ENCODE data around the gene POM121C. TPM values are rescaled to one million over a fixed set of nuclear protein-coding genes. Genes with fewer than 3 reads are reported as not detected.
"Not testable (repeated sequence)": the region's sequence is repeated elsewhere in the genome, so short reads cannot be mapped to it uniquely, and the experiment has no call there.

Gene POM121C
- total RNA-seq, 1 donor from 2014 or later: 19.4 TPM

DNA sequence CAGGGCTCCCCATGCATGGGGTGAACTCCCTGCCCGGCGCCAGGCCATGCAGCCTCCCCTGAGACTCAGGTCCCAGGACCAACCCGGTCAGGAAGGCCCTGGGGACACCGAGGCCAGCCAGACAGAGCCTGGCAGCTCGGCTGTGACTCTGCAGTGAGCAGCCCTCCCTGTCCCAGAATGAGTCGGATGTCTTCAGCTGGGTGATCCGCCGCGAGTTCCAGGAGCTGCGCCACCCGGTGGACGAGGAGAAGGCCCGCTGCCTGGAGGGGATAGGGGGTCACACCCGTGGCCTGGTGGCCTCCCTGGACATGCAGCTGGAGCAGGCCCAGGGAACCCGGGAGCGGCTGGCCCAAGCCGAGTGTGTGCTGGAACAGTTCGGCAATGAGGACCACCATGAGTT, 81.4 kb downstream of the POM121C start:
- DNase-seq (ENCODE audit: missing footprints); intact Hi-C loops (cut with DNase I); ATAC-seq: not testable (repeated sequence)

DNA sequence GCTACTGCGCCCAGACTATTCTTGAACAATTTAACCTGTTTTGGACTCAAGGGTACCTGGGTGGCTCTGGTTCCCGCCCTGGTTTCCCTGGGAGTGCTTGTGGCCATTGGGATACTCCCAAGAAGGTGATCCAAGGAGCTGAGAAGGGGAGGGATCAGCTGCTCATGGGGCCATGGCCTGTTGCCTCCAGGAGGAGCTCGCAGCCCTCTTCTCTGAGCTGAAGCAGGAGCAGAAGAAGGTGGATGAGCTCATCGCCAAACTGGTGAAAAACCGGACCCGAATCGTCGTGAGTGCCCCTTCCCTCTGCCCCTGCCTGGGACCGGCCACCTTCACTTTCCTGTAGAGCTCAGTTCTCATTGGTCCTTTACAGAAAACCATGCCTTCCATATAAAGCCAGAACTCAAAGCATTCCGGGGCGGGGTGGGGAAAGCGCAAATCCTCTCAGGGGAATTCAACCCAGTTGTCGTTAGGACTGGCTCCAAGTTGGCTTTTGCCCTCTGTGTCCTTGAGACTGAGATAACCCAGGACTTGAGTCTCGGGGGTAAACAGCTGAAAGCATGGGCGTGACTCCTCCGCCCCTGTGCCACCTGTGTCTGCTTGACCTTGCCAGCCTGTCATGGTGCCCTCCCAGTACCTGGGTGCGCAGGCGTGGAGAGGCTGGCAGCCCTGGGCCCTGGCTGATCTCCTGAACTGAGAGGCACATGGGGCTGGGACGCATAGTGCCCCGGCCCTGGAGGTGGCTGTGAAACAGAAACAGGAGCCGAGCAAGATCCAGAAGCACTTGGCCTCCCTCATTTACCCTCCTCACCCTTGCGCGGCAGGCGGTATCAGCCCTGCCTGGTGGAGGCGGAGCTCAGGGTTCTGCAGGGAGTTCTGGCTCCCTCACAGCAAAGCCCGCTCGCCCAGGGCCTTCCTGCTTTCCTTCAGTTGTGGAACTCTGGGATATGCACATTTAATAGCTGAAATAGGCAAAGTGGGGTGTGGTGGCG, 82.3 kb downstream of the POM121C start:
- intact Hi-C loops (cut with DNase I); DNase-seq (ENCODE audit: missing footprints): not testable (repeated sequence)
- ATAC-seq: peak; percentile 56

- ATAC-seq; intact Hi-C loops (cut with DNase I); DNase-seq (ENCODE audit: missing footprints): not testable (repeated sequence)
Measured at GRCh38 chr7:75400575-75400974, 85.5 kb downstream of the POM121C start.

GRCh38 chr7:75398771-75399700, 87.1 kb downstream of the POM121C start:
- DNase-seq (ENCODE audit: missing footprints); intact Hi-C loops (cut with DNase I): not testable (repeated sequence)
- peak; percentile 10 for ATAC-seq

DNA sequence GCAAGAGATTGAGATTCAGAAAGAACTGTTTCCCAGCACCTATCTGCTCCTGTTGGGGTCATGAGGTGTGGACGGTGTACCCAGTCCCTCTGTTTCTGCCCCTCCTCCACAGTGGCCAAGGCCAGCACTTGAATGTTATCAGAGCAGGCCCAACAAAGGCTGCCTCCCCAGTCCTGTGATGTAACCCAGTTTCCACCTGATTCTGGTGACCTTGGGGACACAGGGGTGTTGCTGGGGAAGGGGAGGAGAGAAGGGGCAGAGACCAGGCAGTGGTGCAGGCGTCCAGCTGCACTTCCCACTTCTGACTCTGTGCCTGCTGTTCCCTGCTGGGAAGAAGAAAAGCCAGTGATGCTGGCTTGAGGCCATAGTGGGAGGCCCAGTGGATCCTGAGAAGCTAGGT, 88.2 kb downstream of the POM121C start:
- intact Hi-C loops (cut with DNase I); ATAC-seq; DNase-seq (ENCODE audit: missing footprints): not testable (repeated sequence)

DNA sequence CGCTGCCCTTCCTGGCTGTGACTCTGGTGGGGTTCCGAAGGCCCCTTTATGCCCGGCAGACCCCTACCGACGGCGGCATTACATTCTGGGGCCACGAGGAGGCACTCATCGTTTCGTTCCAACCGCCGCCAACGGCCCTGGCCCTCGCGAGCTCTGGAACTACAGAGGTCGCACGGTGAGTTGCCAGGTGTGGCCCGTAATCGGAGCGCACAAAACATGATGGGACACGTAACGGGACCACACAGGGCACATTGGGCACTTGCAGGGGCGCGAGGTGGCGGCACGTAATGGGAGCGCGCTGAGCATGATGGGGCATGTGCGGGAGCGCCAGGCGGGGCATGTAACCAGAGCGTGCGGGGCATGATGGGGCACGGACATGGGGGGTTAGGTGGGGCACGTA, 90.8 kb downstream of the POM121C start, which contains the start of gene TRIM73:
TSS of gene TRIM73 (plus strand) at position 301 of the 400 bp plus-strand sequence. CDS start 3,305 bp downstream, outside the sequence.
- DNase-seq (ENCODE audit: missing footprints); intact Hi-C loops (cut with DNase I); ATAC-seq: not testable (repeated sequence)

DNA sequence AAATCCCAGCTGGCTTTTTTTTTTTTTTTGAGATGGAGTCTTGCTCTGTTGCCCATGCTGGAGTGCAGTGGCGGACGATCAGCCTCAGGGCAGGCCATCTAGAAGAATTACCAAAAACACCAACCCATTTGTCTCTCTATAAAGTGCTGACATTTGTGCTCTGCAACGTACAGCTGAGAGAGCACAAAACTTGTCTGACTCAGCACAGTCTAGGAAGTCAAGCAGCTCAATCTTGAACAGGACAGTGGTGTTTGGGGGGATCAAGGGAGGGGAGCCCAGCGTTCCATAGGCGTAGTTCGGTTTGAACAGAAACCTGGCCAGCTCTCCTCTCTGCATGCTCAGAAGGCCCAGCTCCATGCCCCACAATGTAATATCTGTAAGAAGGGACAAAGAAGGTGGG, 92.9 kb downstream of the POM121C start:
- ATAC-seq: peak; percentile 30
- intact Hi-C loops (cut with DNase I); DNase-seq (ENCODE audit: missing footprints): not testable (repeated sequence)

DNA sequence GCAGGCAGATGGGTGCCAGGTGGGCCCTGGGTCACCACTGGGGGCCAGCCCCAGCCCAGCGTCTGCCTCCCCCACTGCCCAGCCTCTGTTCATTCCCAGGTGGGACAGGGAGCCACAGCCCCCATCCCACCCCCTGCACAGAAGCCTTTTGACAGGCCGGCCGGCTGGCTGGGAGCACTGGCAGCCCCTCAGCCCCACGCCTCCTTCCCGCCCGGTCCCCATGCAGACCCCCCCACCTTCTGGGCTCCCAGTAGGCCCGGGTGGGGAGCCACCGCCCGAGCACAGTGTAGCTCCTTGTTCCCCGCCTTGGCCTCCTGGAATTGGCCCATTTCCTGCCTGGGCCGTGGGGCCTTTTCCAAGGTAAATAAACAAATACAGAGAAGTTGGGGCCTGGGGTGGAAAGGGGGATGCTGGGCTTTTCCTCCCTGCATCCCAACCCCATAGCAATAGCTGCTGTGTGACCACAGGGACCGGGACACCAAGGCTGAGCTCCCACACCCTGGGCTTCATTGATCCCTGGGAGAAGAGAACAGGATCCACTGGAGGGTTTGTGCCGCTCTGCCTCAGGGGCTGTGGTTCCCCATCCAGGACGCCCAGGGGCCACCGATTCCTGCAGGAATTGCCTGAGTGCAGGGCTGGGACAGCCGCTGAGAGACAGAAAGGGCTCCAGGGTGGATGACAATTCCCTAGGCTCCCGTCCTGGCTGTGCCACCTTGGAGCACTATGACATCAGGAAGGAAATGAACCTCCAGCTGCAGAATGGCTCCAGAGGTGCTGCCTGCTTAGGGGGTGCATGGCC, 111.4 kb downstream of the POM121C start:
- intact Hi-C loops (cut with DNase I); DNase-seq (ENCODE audit: missing footprints): not testable (repeated sequence)
- ATAC-seq: peak; percentile 71

DNA sequence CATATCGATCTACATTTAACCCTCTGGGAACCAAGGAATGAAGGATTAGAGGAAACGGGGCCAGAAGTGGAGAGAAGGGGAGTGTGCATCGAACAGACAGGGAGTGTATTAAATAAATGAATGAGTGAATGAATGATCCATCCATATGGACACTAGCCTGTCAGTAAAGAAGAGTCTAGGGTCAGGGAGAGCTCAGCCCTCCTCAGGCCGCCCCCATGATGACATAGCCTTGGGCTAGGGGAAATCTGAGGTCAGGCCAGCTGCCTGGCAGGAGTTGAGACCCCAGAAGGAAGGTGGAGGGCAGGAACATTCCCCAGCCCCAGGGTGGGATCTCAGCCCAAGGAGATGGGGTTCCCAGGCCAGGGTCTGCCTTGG, 112.0 kb downstream of the POM121C start:
- DNase-seq (ENCODE audit: missing footprints); ATAC-seq; intact Hi-C loops (cut with DNase I): not testable (repeated sequence)

DNA sequence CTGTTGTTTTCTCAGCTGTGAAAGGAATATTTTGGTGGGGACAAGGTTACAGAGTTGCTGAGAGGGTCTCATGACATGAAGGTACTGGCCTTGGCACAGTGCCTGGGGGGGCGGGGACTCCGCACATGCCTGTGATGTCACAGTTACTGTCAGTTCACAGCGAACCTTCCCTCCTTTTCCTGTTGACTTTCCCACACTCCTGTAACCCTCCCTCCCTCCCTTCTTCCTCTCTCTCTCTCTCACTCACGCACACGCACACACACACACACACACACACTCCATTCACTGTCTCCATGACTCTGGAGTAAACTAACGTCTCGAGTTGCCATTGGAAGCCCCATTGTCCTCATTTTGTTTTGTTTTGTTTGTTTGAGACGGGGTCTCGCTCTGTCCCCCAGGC, 118.8 kb downstream of the POM121C start:
- DNase-seq (ENCODE audit: missing footprints); ATAC-seq; intact Hi-C loops (cut with DNase I): not testable (repeated sequence)

Other genes starting within 250 kb of the POM121C start
- gene TRIM73, start 90.7 kb downstream of the POM121C start, total RNA-seq: 0.41 TPM
- not detected for gene SPDYE5, start 6.0 kb upstream of the POM121C start, total RNA-seq

All from Right ventricle myocardium inferior (tissue), 1 donor.